Heart right ventricle (tissue), 16 donors: ENCODE measurements around the gene FAM177B. TPM values are rescaled to one million over a fixed set of nuclear protein-coding genes. Genes with fewer than 3 reads are reported as not detected.
A peak's percentile ranks its signal among the peaks of the same experiment; 100 is the strongest.
"Not testable (repeated sequence)": the region's sequence is repeated elsewhere in the genome, so short reads cannot be mapped to it uniquely, and the experiment has no call there.

ENCODE experiments used
- ATAC-seq, 8 donors: fragments of 200-7000 bp; cut with Tn5 transposase; one replicate each; pipeline ENCODE4 v1.9.1; 2020; ENCODE audit warnings: mild to moderate bottlenecking in 8 of 8, moderate library complexity in 8 of 8, moderate number of reproducible peaks in 1 of 8
- DNase-seq, 2 donors: peaks; one replicate each; pipeline ENCODE4 v3.0.0-alpha.2; 2020
- H3K27ac ChIP-seq, 10 donors: fragments of 200-600 bp; sonication (generic) in 2 of 10; one replicate each; pipeline versions ENCODE4 v1.5.0 to v1.8.0; 2020 to 2022; ENCODE audit warnings: mild to moderate bottlenecking in 3 of 10
- H3K27me3 ChIP-seq, 7 donors: fragments of 200-600 bp; one replicate each; pipeline ENCODE4 v1.8.0; 2021 to 2022; ENCODE audit warnings: mild to moderate bottlenecking in 2 of 7
- H3K36me3 ChIP-seq, 9 donors: fragments of 200-600 bp; sonication (generic) in 1 of 9; one replicate each; pipeline versions ENCODE4 v1.5.0 to v1.8.0; 2020 to 2022; ENCODE audit warnings: mild to moderate bottlenecking in 2 of 9
- H3K4me1 ChIP-seq, 9 donors: fragments of 200-600 bp; sonication (generic) in 1 of 9; one replicate each; pipeline versions ENCODE4 v1.5.0 to v1.8.0; 2020 to 2022; ENCODE audit warnings: mild to moderate bottlenecking in 4 of 9
- H3K4me3 ChIP-seq, 10 donors: fragments of 200-600 bp; sonication (generic) in 2 of 10; one replicate each; pipeline versions ENCODE4 v1.5.0 to v1.8.0; 2020 to 2022; ENCODE audit warnings: mild to moderate bottlenecking in 7 of 10, moderate library complexity in 2 of 10
- H3K9me3 ChIP-seq, 11 donors: fragments of 200-600 bp in 10 of 11; sonication (generic) in 2 of 11; one replicate each; pipeline versions ENCODE4 v1.5.0 to v1.8.0; 2013 to 2022; ENCODE audit warnings: mild to moderate bottlenecking in 2 of 11, control low read depth in 1 of 11, moderate library complexity in 1 of 11
- CTCF ChIP-seq, 9 donors: fragments of 200-600 bp; sonication (generic) in 2 of 9; IDR thresholded peaks; one replicate each; pipeline versions ENCODE4 v1.5.0 to v1.8.0; 2021 to 2022; ENCODE audit warnings: antibody characterized with exemption in 9 of 9, mild to moderate bottlenecking in 5 of 9, moderate library complexity in 1 of 9
- WGBS, 2 donors: extraction: QIAGEN DNeasy Blood & Tissue Kit; methylation state at CpG; one replicate each; pipeline ENCODE4 v1.1.7; 2013; ENCODE audit warnings: inconsistent platforms in 1 of 2; 5-methylcytosine and 5-hydroxymethylcytosine counted together
- intact Hi-C, 10 donors: fragments of 100-400 bp; cut with DNase I; formaldehyde crosslinking; loops; one replicate each; pipeline versions ENCODE4 v1.11.1 to v1.14.2; 2022
- polyA plus RNA-seq, 2 donors: library from polyadenylated mRNA; stranded (reverse); fragments of 200-250 nt; gene quantifications; one replicate each; pipeline ENCODE4 v1.2.3, GENCODE V29; 2013
- total RNA-seq, 10 donors: library from RNA; stranded (reverse); fragmentation: NEBNext Ultra II Directional in 3 of 10; extraction: Animal tissue kit (Norgen Biotek cat#: 25700) in 3 of 10; gene quantifications; one replicate each; pipeline versions ENCODE4 v1.2.1 to v1.2.4, GENCODE V29; 2021 to 2023
- donor health status: Arrhythmogenic right ventricular cardiomyopathy.
- donor health status: ischemic (EF 13 %, LVEDD 7.1; RV severe dilation, severe dysfunction).
- donor health status: healthy with polysubstance abuse.
- donor health status: DM: no; HTN: yes; CAD: no.
- donor health status: DM: no; HTN: no; CAD: no.
- donor health status: ischemic (EF 25% LVEDD 6.9; RV normal size, moderate dysfunction).
- donor health status: ischemic (EF 25% LVEDD 5.7; RV mildly dilated, moderate dysfunction).
- donor health status: healthy.
- donor health status: DM: yes; HTN: yes; CAD: no.
- donor health status: Ischemic cardiomyopathy.
- donor health status: ischemic (EF 35%, LVEDD 5.7; RV mildly dilated, moderate dysfunction).
- donor health status: nonischemic (EF 11% LVEDD 7.7; RV severe dilation, severe dysfunction).
- donor health status: DM: yes; HTN: yes; CAD: no.
- donor health status: PGD.
- donor health status: ischemic (EF 29% LVEDD 5.4; RV normal size, mild dysfunction).
- donor health status: nonischemic (EF 23%, LVEDD 6.1; RV moderate dilation, normal function).

The FAM177B gene
- total and polyA plus RNA-seq, 12 donors = 0.06 TPM; not detected in 11

GRCh38 chr1:222761083-222761482 is 24.1 kb downstream of the FAM177B start:
- DNase-seq (no peak), ATAC-seq (no peak)
- no peak overlapping the region for H3K4me3 ChIP-seq
- intact Hi-C loops = no loop called here
- no peaks in the 10 kb centered on the region for H3K27me3 ChIP-seq
- TF ChIP-seq CTCF (IDR thresholded peaks at IDR 0.05) = no peak
- peaks cover 0 to 5% (median 0%) of the 10 kb centered on the region in 11 donors for H3K9me3 ChIP-seq
- H3K27ac ChIP-seq = no peak overlapping the region
- 64 to 78% methylated on average over 1 of the region's 1 CpG for WGBS, 2 donors
- H3K36me3 ChIP-seq = no peaks in the 10 kb centered on the region
- H3K4me1 ChIP-seq = peaks cover 0 to 5% (median 0%) of the 10 kb centered on the region in 9 donors

- H3K4me1 ChIP-seq, ATAC-seq, H3K36me3 ChIP-seq, H3K4me3 ChIP-seq, H3K27ac ChIP-seq, H3K27me3 ChIP-seq, intact Hi-C loops, H3K9me3 ChIP-seq, DNase-seq: not testable (repeated sequence)
- WGBS, 2 donors = 65 to 98% methylated on average over 3 to 4 of the region's 4 CpGs
Measured at GRCh38 chr1:222762178-222762577, 25.2 kb downstream of the FAM177B start.

- 87 to 91% methylated on average over 5 of the region's 5 CpGs for WGBS, 2 donors
- no peak for ATAC-seq
- no peak for DNase-seq
- Histone ChIP-seq H3K9me3 (peaks cover 0 to 23% (median 8%) of the 10 kb centered on the region in 11 donors), H3K27ac (no peak overlapping the region), H3K4me3 (no peak overlapping the region), H3K36me3 (no peaks in the 10 kb centered on the region), H3K4me1 (peaks cover 0 to under 1% (median 0%) of the 10 kb centered on the region in 9 donors), H3K27me3 (no peaks in the 10 kb centered on the region)
- TF ChIP-seq CTCF (IDR thresholded peaks at IDR 0.05) = no peak
- intact Hi-C loops = no loop called here
Measured at GRCh38 chr1:222767152-222767571, 30.2 kb downstream of the FAM177B start.

GRCh38 chr1:222768592-222768991 is 31.6 kb downstream of the FAM177B start:
- Histone ChIP-seq H3K27me3 (no peaks in the 10 kb centered on the region), H3K36me3 (no peaks in the 10 kb centered on the region), H3K4me1 (peaks cover 0 to 15% (median 0%) of the 10 kb centered on the region in 9 donors), H3K9me3 (peaks cover 0 to 23% (median 8%) of the 10 kb centered on the region in 11 donors), H3K4me3 (no peak overlapping the region), H3K27ac (no peak overlapping the region)
- ATAC-seq (no peak), DNase-seq (no peak)
- TF ChIP-seq CTCF (IDR thresholded peaks at IDR 0.05) = no peak
- intact Hi-C loops = no loop called here

GRCh38 chr1:222769181-222769580 is 32.2 kb downstream of the FAM177B start:
- ATAC-seq (no peak), DNase-seq (no peak)
- intact Hi-C loops = no loop called here
- Histone ChIP-seq H3K4me1 (peaks cover 0 to 21% (median 0%) of the 10 kb centered on the region in 9 donors), H3K27me3 (no peaks in the 10 kb centered on the region), H3K9me3 (peaks cover 0 to 23% (median 8%) of the 10 kb centered on the region in 11 donors), H3K4me3 (no peak overlapping the region), H3K27ac (no peak overlapping the region), H3K36me3 (no peaks in the 10 kb centered on the region)
- peak in 1 of 9 donors; percentile 7 for TF ChIP-seq CTCF (IDR thresholded peaks at IDR 0.05)
- WGBS, 2 donors = 74% methylated on average over 1 of the region's 1 CpG
